K562 (cell line): ENCODE results near the gene ANKRD13A. TPM values are rescaled to one million over a fixed set of nuclear protein-coding genes. Genes with fewer than 3 reads are reported as not detected.

Source experiments
- ARNT ChIP-seq, 2 experiments: fragments of 450-650 bp; IDR thresholded peaks; 2 replicates each; pipeline ENCODE4 v1.6.1; 2016; ENCODE audit warnings: mild to moderate bottlenecking in 1 of 2
- CAMTA2 ChIP-seq: fragments of 250-450 bp; sonication (Bioruptor Pico); conservative IDR thresholded peaks from 2 replicates; pipeline ENCODE4 v1.5.1; 2022
- ETV1 ChIP-seq: fragments of 450-650 bp; conservative IDR thresholded peaks from 2 replicates; pipeline ENCODE4 v1.6.1; 2016; ENCODE audit warnings: missing genetic modification characterization, control low read depth, low read depth, missing compliant biosample characterization
- FOXP4 ChIP-seq: sonication (generic); formaldehyde crosslinking; IDR thresholded peaks from 2 replicates; pipeline ENCODE4 v1.8.0; 2022; ENCODE audit warnings: mild to moderate bottlenecking, missing genetic modification reagents, borderline replicate concordance
- FUS ChIP-seq: fragments of 200-400 bp; formaldehyde crosslinking; optimal IDR thresholded peaks from 2 replicates; pipeline ENCODE3; 2017; ENCODE audit warnings: low read depth, low read length
- HDAC2 ChIP-seq: fragments of 450-650 bp; IDR thresholded peaks from 2 replicates; pipeline ENCODE4 v1.6.1; 2016; ENCODE audit warnings: mild to moderate bottlenecking
- KLF13 ChIP-seq: fragments of 450-650 bp; IDR thresholded peaks from 2 replicates; pipeline ENCODE4 v1.6.1; 2016; ENCODE audit warnings: missing genetic modification characterization, low read depth, mild to moderate bottlenecking, missing compliant biosample characterization, moderate library complexity, borderline replicate concordance
- KLF6 ChIP-seq: fragments of 250-450 bp; sonication (Bioruptor Pico); IDR thresholded peaks from 2 replicates; pipeline ENCODE4 v1.4.0; 2020; ENCODE audit warnings: mild to moderate bottlenecking, moderate library complexity, borderline replicate concordance
- MTA2 ChIP-seq: fragments of 450-650 bp; IDR thresholded peaks from 2 replicates; pipeline ENCODE4 v1.6.1; 2016; ENCODE audit warnings: low read depth
- NCOR1 ChIP-seq: fragments of 450-650 bp; IDR thresholded peaks from 2 replicates; pipeline ENCODE4 v1.6.1; 2016; ENCODE audit warnings: mild to moderate bottlenecking, moderate library complexity
- POLR3G ChIP-seq: IDR thresholded peaks from 2 replicates; pipeline ENCODE4 v1.6.1; 2011; ENCODE audit not compliant: insufficient read length, insufficient replicate concordance; ENCODE audit errors: extremely low read depth
- SAP30 ChIP-seq: fragments of 200-600 bp; sonication (generic); IDR thresholded peaks from 2 replicates; pipeline ENCODE4 v1.6.1; 2012; ENCODE audit warnings: borderline replicate concordance, low read depth, mild to moderate bottlenecking, moderate library complexity, low read length, control low read depth, inconsistent platforms; ENCODE audit not compliant: insufficient read depth, poor library complexity, severe bottlenecking
- SMARCA4 ChIP-seq: fragments of 450-650 bp; IDR thresholded peaks from 2 replicates; pipeline ENCODE4 v1.6.1; 2016
- SNRNP70 ChIP-seq: fragments of 200-400 bp; formaldehyde crosslinking; optimal IDR thresholded peaks from 2 replicates; pipeline ENCODE3; 2017; ENCODE audit warnings: low read depth, low read length
- SRSF3 ChIP-seq: fragments of 200-400 bp; formaldehyde crosslinking; IDR thresholded peaks from 2 replicates; pipeline ENCODE4 v1.6.1; 2016; ENCODE audit warnings: mild to moderate bottlenecking, low read length, moderate library complexity; ENCODE audit not compliant: insufficient read depth
- TRIM25 ChIP-seq: fragments of 450-650 bp; IDR thresholded peaks from 2 replicates; pipeline ENCODE4 v1.7.0; 2016; ENCODE audit warnings: borderline replicate concordance
- TSC22D4 ChIP-seq: fragments of 450-650 bp; IDR thresholded peaks from 2 replicates; pipeline ENCODE4 v1.6.1; 2016; ENCODE audit warnings: missing genetic modification characterization, missing biosample characterization, control low read depth
- ZFP91 ChIP-seq: sonication (generic); formaldehyde crosslinking; IDR thresholded peaks from 2 replicates; pipeline ENCODE4 v1.8.0; 2022; ENCODE audit warnings: mild to moderate bottlenecking, missing genetic modification reagents
- ZNF583 ChIP-seq: fragments of 250-450 bp; sonication (Bioruptor Pico); IDR thresholded peaks from 2 replicates; pipeline ENCODE4 v1.4.0; 2020
- polyA plus RNA-seq, 8 experiments: library from polyadenylated mRNA; depleted of rRNA in 4 of 8; stranded (reverse) in 5 of 8; unstranded in 3 of 8; fragments of >200 nt; fragmentation: Nextera tagmentation in 2 of 8; fragmentation: Illumina TruSeq in 1 of 8; extraction: Ambion mirVana in 2 of 8; extraction: Trizol in 1 of 8; gene quantifications; 2 replicates each; pipeline versions ENCODE4 v1.2.1 to v1.2.3, GENCODE V29; 2011 to 2014; ENCODE audit warnings: inconsistent platforms in 1 of 8, missing spikeins in 1 of 8
- total RNA-seq, 7 experiments: library from RNA; depleted of rRNA in 6 of 7; stranded (reverse); fragments of >200 nt in 6 of 7; fragmentation: Illumina TruSeq in 2 of 7; extraction: Trizol in 2 of 7; gene quantifications; 2 replicates each; pipeline versions ENCODE4 v1.2.1 to v1.2.3, GENCODE V29; 2011 to 2021; ENCODE audit warnings: low replicate concordance in 1 of 7

The ANKRD13A gene
- total and polyA plus RNA-seq, 9 of the 15 experiments (the other 6 are each of a cell fraction or from before 2014, with no cell fraction given): 5.0 to 55.0 (median 41.5) TPM

GRCh38 chr12:110048242-110049027 is 49.2 kb downstream of the ANKRD13A start, which contains the start of gene C12orf76 (continued):
- TF ChIP-seq POLR3G: no peak
- peak; percentile 72 to 82; a peak in 2 of 4 replicates for TF ChIP-seq ARNT (IDR thresholded peaks at IDR 0.05)
- TF ChIP-seq SNRNP70: no peak
- TF ChIP-seq SAP30: peak; percentile 80
- TF ChIP-seq NCOR1: peak; percentile 46; the same call in 1 of the 2 replicates
- no peak for TF ChIP-seq SRSF3
- no peak; the same call in 1 of the 2 replicates for TF ChIP-seq FOXP4 (CRISPR knock-in tag)
- no peak for TF ChIP-seq ZNF583
- no peak for TF ChIP-seq TSC22D4 (tag)
- TF ChIP-seq ETV1: peak; percentile 87
- peak; percentile 62 for TF ChIP-seq MTA2
- TF ChIP-seq ZFP91: peak; percentile 66; the same call in 1 of the 2 replicates
- no peak for TF ChIP-seq TRIM25
- TF ChIP-seq SMARCA4: 0 out of 2 replicates have a peak, but pooled peaks have one; percentile 48
- no peak for TF ChIP-seq FUS
- TF ChIP-seq HDAC2: peak; percentile 88
- TF ChIP-seq CAMTA2 (CRISPR knock-in tag): no peak
- 0 out of 2 replicates have a peak, but pooled peaks have one; percentile 32 for TF ChIP-seq KLF13 (tag)
- TF ChIP-seq KLF6 (CRISPR knock-in tag): peak; percentile 30; the same call in 1 of the 2 replicates
